NCI-H345 treated with DMSO at 0.1 percent for 48 hours (cell line): ENCODE measurements around the gene EDEM2.
"Not testable (repeated sequence)": the region's sequence is repeated elsewhere in the genome, so short reads cannot be mapped to it uniquely, and the experiment has no call there.

Experiments used
- DNase-seq: peaks from one replicate; lab custom pipeline; 2025; ENCODE audit not compliant: unreplicated experiment; lab: John Stamatoyannopoulos, UW

EDEM2 gene

DNA sequence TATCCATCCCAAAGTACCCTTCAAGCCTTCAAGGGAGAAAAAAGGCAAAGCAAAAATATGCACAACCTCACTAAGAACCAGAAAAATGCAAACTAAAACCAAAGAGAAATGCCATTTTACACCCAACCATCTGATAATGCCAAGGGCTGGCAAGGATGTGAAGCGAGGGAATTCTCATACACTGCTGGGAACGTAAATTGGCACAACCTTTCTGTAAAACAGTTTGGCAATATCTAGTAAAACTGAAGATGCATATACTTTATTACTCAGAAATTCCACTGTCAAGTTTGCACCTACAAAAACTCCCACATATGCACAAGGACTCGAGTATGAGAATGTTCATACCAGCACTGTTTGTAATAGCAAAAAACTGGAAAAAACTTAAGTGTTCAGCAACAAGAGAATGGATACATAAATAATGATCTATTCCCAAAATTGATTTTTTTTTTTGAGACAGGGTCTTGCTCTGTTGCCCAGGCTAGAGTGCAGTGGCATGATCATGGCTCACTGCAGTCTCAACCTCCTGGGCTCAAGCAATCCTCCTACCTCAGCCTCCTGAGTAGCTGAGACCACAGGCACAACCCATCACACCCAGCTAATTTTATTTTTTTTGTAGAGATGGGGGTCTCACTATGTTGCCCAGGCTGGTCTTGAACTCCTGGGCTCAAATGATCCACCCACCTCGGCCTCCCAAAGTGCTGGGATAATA is 21.7 kb upstream of the EDEM2 start:
- not testable (repeated sequence) for DNase-seq

DNA sequence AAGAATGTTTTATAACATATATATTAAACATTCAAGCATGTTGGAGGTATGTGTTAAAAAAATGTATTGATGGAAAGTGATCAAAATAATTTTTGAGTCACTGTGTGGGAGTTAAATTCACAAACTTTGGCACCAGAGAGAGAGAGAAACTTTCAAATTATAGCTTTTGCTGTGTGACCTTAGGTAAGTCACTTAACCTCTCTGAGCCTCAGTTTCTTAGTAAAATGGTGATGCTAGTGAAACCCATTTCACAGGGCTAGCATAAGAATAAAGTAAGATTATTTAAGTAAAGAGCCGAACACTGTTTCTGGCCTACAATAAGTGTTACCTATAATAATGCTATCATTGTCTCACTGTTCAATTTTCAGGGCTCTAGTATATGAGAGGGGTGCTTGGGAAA is 20.7 kb upstream of the EDEM2 start:
- DNase-seq = no peak

DNA sequence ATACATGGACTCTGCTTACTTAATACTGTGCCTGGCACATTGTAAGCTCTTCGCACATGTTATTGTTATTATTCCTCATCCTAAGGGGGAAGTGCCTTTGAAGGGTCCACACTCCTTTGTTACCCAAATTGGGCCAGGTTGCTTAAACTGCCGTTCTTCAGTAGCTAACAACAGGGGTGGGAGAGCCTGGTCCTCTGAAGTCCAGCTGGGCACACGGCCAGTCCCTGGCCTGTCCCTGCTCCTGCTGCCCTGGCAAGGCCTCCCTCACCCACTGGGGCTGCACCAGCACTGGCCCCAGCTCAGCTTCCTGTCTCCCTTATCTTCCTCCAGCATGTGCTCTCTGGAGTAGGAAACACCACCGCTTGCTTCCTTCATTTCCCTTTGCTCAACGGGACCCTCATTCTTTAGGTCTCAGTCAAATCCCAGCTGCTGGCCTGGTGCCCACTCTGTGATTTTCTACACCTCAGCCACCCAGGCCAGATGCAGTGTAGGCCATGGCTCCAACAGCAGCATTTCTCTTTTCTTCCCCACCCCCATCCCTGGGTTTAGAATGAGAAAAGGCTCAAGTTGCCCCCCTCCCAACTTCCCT is 19.2 kb upstream of the EDEM2 start:
- no peak for DNase-seq

DNA sequence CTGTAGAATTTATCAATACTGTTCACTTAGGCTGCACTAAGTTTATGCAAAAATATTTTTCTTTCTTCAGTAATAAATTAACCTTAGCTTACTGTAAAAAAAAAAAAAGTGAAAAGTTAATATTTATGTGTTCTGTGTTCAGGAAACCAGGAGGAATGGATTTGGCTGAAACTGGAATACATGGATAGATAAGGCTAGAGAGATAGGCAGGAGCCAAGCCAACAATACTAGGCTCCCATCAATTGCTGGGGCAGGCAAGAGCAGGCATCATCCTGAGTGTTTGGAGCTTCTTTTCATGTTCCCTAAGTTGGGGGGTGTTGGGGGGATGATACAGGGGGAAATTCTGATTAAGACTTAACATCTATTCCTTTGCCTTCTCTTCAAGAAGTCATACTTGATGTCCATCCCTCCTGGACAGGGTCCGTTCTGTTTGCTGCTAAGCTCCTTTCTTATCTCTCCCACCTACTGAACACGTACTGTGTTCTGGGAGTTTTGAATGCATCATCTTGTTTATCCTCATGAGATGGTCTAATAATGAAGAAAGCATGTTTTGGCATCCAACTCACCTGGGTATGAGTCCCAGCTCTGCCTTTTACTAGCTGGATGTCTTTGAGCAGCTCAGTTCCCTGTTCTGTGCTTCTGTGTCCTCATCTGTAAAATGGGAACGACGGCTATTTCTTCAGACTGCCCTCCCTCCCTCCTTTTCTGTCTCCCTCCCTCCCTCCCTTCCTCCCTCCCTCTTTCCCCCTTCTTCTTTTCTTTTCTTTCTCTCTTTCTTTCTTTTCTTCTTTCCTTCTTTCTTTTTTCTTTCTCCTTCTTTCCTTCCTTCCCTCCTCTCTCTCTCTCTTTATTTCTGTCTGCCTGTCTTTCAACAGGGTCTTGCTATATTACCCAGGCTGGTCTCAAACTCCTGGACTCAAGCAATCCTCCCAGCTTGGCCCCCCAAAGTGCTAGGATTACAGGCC is 18.4 kb upstream of the EDEM2 start:
- no peak for DNase-seq

DNA sequence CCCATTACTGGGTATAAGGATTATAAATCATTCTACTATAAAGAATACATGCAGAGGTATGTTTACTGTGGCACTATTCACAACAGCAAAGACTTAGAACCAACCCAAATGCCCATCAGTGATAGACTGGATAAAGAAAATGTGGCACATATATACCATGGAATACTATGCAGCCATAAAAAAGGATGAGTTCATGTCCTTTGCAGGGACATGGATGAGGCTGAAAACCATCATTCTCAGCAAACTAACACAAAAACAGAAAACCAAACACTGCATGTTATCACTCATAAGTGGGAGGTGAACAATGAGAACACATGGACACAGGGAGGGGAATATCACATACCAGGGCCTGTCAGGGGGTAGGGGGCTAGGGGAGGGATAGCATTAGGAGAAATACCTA is 17.4 kb upstream of the EDEM2 start:
- DNase-seq = not testable (repeated sequence)

DNA sequence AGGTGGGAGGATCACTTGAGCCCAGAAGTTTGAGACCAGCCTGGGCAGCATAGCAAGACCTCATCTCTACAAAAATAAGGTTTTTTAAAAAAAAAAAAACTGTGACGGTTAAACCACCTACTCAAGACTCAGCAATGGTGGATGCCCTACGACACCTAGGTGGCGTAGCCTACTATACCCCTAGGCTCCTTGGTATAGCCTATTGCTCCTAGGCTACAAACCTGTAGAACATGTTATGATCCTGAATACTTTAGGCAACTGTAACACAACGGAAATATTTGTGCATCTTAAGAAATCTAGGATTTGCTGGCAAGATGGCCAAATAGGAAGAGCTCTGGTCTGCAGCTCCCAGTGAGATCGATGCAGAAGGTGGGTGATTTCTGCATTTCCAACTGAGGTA is 13.2 kb upstream of the EDEM2 start:
- not testable (repeated sequence) for DNase-seq

DNA sequence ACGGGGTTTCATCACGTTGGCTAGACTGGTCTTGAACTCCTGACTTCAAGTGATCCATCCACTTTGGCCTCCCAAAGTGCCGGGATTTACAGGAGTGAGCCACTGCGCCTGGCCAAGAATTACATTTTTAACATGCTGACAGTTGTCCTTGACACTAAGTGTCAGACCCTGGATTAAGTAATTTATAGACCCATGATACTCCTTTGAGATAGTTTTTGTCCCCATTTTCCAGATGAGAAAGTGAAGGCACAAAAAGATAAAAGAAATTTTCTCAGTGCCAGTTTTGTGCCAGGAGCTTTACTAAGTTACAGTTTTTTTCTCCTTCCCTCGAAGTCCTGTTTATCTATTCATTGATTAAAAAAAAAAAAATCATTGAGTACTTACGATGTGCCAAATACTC is 9.8 kb upstream of the EDEM2 start:
- no peak for DNase-seq

DNA sequence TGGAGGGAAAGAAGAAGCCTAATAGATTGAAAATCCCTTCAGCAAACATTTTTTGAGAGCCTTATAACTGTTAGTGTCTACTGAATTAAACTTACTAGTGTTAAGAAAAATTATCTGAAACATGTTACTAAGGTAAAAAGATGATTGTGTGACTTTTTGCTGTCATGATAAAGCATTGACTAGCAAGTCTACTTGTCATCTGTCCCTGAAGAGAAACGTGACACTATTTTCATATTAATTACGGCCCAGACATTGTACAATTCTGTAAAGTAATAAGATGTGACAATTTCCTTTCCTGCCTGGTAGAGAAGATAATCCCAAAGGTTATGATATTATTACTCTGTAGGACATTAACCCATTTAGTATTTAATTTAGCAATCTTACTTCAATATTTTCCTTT is 8.8 kb upstream of the EDEM2 start:
- no peak for DNase-seq

DNA sequence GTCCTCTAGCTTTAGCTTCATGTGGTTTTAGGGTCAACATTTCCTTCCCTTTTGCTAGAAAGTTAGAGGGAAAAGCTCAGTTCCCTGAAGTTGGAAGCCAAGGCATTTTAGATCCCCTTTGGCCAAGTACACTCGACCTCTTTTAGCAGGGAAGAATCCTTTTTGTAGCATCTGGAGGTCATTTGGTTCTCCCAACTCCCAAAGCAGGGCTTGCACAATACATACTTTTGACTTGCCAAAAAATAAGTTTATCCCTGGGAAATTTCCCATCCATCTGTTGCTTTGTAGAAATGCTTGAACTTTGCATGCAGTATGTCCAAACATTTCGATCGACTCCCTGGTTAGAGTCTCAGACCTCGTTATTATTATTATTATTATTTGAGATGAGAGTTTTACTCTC is 4.6 kb upstream of the EDEM2 start:
- DNase-seq = no peak

DNA sequence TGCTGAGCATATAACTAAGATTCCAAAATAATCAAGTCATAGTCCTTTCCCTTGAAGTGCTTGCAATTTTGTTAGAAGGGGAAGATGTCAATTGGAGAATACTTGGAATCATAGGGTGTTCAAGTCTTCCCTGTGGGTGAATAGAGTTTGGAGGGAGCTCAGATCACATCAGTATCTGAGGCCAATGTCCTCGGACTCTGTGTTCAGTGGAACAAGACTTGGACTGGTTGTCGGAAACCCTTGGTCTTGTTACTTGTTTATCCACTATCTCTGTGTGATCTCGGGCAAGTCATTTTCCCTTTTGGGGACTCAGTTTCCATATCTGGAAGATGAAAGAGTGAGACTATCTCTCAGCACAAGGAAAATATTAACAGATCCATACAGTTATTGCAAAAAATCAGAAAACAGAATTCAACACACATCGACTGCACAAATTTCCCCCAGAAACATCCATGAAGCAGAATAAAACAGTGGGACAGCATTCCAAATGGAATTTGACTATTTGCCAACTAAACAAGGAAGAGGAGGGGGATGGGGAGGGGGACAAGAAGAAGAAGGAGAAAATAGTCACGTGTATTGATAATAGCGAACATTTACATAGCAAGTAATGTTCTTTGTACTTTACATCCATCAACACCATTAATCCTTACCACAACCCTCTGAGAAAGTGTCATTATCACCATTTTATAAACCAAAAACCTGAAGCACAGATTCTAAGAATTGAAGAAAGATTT is 3.9 kb upstream of the EDEM2 start:
- DNase-seq = no peak

DNA sequence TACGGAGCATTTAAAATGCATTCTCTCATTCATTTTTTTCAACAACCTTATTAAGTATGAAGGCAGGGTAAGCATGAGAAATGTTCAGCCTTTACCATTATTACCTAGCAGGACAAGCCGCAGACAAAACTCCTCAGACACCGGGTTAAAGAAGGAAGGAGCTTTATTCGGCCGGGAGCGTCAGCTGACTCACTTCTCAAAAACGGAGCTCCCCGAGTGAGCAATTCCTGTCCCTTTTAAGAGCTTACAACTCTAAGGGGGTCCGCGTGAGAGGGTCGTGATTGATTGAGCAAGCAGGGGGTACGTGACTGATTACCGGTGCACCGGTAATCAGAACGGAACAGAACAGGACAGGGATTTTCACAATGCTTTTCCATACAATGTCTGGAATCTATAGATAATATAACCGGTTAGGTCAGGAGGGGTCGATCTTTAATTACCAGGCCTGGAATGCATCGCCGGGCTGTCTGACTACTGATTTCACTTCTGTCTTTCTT is 487 bp upstream of the EDEM2 start:
- DNase-seq = not testable (repeated sequence)

DNA sequence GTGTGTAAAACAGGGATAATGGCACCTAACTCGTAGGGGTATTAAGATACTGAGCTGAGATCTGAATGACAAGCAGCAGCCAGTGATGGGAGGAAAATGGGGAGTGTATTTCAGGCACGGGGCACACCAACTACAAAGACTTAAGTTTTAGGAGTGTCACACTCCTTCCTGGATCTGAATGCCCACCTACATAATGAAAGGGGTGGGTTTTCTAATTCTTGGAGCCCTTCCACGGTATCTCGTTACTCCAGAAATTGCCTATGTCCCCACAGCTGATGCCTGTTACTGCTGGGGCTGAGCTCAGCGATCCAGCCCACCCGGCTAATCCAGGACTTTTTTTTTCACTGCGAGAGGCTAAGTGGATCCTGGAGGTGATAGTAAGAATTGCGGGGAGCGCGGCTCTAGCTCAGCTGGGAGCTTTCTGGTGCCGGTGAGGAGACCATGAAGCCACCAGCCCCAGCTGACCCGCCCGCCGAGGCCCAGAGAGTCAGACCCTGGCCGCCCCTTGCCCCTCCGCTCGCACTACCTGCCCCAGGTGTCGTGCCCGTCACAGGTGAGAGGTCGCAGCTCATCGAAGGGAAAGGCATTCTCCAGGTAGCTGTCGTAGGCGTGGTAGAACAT is 727 bp downstream of the EDEM2 start:
- peak; percentile 23 for DNase-seq

DNA sequence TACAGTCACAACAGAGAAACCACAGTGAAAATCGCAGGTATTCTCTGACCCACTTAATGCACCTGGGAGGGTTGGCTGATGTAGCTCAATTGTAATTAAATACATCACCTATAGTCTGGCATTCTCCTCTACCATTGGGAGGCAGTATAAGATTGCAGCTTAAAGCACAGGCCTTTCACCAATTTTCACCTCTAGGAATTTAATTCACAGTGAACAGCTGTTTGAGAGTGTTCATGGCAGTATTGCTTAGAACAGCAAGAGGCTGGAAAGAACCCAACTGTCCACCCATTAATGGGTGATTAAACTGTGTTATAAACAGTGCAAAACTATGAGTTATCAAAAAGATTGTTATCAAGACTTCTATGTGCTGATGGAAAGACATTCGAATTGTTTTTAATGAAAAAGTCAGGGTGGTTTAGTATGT is 2.0 kb downstream of the EDEM2 start:
- peak; percentile 88 for DNase-seq

DNA sequence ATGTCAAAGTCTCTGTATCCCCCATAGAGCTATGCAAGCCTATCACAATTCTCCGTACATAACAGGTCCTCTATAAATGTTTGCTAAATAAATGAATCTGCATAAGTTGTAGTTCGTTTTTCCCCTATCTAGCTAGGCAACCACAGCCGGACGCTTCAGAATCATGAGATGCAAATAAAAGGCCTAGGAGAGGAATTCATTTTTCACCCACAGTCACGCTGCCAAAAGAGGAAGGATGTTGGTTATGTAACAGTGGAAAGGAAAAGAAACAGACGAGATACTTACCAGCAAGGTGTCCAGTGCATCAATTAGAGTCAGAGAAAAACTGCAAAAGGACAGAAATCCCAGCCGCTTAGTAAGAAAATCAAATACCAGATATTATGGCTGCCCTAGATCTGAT is 2.4 kb downstream of the EDEM2 start:
- DNase-seq = no peak

DNA sequence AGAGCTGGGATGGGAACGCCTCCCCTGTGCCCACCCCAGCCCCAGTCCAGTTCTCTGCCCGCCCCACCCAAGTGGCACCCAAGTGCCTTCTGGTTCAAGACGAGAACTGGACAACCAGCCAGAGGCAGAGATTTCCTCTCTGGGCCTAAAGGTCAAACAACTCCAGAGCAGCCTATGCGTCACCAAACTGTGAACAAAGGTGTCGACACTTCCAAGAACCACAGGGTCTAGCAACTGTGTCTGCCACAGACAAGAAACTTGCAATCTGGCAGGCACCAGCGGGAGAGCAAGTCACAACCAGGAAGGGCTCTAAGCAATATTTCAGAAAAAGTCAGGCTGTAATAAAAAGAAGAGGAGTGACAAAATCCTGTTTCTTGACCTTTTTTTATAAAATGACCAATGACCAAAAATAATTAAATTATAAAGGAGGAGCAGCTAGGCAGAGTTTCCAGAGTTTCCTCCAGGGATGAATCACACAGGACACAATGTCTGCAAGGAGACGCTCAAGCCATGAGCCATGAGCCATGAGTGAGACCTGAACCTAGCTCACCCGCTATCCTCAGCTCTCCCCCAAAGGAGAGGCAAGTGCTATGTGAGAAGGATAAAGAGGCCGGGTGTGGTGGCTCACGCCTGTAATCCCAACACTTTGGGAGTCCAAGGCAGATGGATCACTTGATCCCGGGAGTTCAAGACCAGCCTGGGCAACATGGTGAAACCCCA is 11.1 kb downstream of the EDEM2 start:
- no peak for DNase-seq

DNA sequence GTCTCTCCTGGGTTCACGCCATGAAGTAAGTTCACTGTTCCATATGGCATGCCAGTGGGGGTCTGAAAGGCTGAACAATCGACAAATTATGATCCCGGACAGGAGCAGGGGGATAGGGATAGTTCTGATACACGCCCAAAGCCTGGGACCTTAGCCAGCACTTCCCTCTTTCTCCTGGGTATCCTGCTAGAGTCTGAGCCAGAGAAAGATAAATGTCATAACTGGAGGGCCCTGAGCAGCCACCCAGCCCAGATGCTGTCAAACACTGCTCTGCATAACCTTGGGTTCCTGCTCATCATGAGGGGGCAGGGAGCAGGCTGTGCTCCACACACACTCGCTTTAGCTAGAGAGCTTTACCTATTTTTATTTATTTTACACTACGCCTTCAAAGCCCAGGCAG is 12.3 kb downstream of the EDEM2 start:
- DNase-seq = no peak

DNA sequence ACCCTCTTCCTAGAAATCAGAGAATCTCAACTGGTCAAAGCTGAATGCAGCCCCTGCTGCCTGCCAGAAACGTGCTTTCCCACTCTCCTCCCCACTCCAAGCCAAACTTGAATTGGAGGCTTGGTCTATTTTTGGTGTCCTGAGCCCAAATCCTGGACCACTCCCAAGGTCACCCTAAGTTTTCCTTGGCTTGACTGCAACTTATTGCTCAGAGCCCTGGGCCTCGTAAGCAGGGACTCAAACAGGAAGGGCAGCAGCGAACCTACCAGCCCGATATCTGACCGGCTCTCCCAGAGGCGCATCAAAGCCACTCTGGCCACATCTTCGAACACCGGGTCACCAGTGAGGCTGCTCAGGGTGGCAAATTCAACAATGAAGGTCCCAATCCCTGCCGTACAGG is 12.7 kb downstream of the EDEM2 start:
- DNase-seq = no peak

DNA sequence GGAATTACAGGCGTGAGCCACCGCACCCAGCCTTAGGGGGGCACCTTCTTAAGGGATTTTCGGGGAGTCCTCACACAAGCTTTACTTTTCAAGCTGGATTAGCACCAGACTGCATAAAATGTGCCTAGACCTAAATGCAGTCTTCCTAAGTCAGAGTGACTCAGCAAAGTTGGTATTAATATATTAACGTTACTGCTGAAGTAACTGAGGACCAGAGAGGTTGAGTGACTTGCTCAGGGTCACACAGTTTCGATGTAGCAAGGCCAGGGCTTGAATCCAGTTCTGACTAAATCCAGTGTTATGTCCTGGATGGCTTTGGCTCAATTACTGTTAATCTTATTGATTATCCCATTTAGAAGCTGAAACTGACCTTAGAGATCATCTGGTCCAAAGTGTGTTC is 13.4 kb downstream of the EDEM2 start:
- no peak for DNase-seq

DNA sequence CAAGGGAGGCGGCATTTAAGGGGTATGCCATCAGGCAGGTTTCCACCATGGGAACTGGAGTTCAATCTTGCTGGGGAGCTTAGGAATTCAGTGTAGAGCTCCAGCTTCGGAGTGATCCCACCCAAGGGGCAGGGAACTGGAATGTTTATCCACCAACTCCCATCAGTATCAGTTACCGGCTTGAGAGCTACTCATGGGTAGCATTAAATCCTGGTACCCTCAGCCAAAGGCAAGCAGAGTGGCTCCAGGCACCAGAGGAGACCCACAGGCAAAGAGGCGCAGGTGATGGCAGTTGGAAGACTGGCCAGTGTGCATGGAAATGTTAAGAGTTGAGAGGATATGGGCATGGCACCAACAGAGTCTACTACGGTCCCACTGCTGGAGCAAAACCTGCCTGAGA is 14.1 kb downstream of the EDEM2 start:
- no peak for DNase-seq

DNA sequence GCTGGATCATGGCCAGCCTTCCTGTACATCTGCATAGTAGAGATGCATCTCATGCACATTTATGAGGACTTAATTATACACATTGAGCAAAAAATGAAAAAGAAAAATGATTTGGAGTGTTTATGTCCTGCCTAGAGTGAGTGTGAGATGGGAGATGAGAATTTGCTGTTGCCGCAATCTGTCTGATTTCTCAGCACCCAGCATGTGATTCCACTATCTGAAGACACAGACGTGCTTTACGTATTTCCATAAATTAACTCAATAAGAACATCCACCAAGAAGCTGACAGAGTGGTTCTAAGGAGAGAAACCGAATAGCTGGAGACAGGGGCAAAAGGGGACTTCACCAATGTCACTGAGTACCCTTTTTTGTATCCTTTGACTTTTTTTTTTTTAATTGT is 15.2 kb downstream of the EDEM2 start:
- no peak for DNase-seq
